ENCODE data around the gene RPS6KA6. TPM values are rescaled to one million over a fixed set of nuclear protein-coding genes. Genes with fewer than 3 reads are reported as not detected.

RPS6KA6 gene
- total and polyA plus RNA-seq, 8 donors = 0.29 to 22.3 (median 1.1) TPM

- DNase-seq = no peak
- H3K4me1 ChIP-seq = no peaks in the 10 kb centered on the region
- TF ChIP-seq CTCF (IDR thresholded peaks at IDR 0.05) = no peak
- no peak for TF ChIP-seq POLR2A (IDR thresholded peaks at IDR 0.05)
- no peak for TF ChIP-seq POLR2AphosphoS5 (IDR thresholded peaks at IDR 0.05)
- TF ChIP-seq EP300 (IDR thresholded peaks at IDR 0.05) = no peak
- WGBS, 5 donors = 43 to 84% (median 70%) methylated on average over 2 of the region's 2 CpGs
- H3K27ac ChIP-seq = no peak overlapping the region
- intact Hi-C loops (cut with DNase I; ENCODE audit: low total_unique reads) = no loop called here
- H3K9me3 ChIP-seq = no peaks in the 10 kb centered on the region
- no peaks in the 10 kb centered on the region for H3K27me3 ChIP-seq
- no peak overlapping the region for H3K4me3 ChIP-seq
- no peaks in the 10 kb centered on the region for H3K36me3 ChIP-seq
Measured at GRCh38 chrX:84133023-84133422, 55.0 kb downstream of the RPS6KA6 start.

DNA sequence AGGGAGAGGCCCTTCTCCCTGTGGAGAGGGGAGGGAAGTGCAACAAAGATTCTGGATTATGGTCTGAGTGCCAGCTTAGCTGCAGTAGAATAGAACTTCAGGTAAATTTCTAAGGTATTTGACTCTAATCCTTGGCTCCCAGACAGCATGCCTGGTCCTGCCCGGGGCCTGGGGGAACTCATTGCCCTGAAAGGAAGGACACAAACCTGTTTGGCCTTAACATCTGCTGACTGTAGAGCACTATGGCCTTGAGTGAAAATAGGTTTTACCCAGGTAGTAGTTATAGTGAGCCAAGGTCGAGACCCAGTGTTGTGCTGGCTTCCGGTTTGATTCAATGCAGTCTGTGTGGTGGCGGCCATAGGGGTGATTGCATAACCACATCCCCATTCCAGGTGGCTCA lies 64.4 kb downstream of the RPS6KA6 start:
- Histone ChIP-seq H3K27me3 (no peaks in the 10 kb centered on the region), H3K9me3 (no peaks in the 10 kb centered on the region), H3K27ac (no peak overlapping the region), H3K36me3 (no peaks in the 10 kb centered on the region), H3K4me3 (no peak overlapping the region), H3K4me1 (no peaks in the 10 kb centered on the region)
- intact Hi-C loops (cut with DNase I; ENCODE audit: low total_unique reads) = no loop called here
- DNase-seq = no peak
- TF ChIP-seq POLR2A (IDR thresholded peaks at IDR 0.05) = no peak
- TF ChIP-seq POLR2AphosphoS5 (IDR thresholded peaks at IDR 0.05) = no peak
- TF ChIP-seq EP300 (IDR thresholded peaks at IDR 0.05) = no peak
- TF ChIP-seq CTCF (IDR thresholded peaks at IDR 0.05) = no peak
- 87 to 100% (median 92%) methylated on average over 4 of the region's 4 CpGs for WGBS, 5 donors

GRCh38 chrX:84118769-84119168 lies 69.2 kb downstream of the RPS6KA6 start:
- no peak overlapping the region for H3K27ac ChIP-seq
- intact Hi-C loops (cut with DNase I; ENCODE audit: low total_unique reads) = no loop called here
- DNase-seq = peak in 1 of 2 donors; percentile 59

GRCh38 chrX:84118315-84118714 lies 69.7 kb downstream of the RPS6KA6 start:
- Histone ChIP-seq H3K36me3 (peaks cover 0 to 6% (median 0%) of the 10 kb centered on the region in 4 donors), H3K4me3 (no peak overlapping the region), H3K4me1 (no peaks in the 10 kb centered on the region), H3K27ac (no peak overlapping the region), H3K27me3 (no peaks in the 10 kb centered on the region), H3K9me3 (no peaks in the 10 kb centered on the region)
- intact Hi-C loops (cut with DNase I; ENCODE audit: low total_unique reads) = no loop called here
- TF ChIP-seq POLR2AphosphoS5 (IDR thresholded peaks at IDR 0.05) (no peak), CTCF (IDR thresholded peaks at IDR 0.05) (no peak), EP300 (IDR thresholded peaks at IDR 0.05) (no peak), POLR2A (IDR thresholded peaks at IDR 0.05) (no peak)
- peak in 1 of 2 donors; percentile 6 for DNase-seq
- WGBS, 5 donors = 59 to 90% (median 75%) methylated on average over 4 of the region's 4 CpGs

More at GRCh38 chrX:84118769-84119168, 69.2 kb downstream of the RPS6KA6 start:
- peaks cover 0 to 6% (median 0%) of the 10 kb centered on the region in 4 donors for H3K36me3 ChIP-seq
- no peaks in the 10 kb centered on the region for H3K4me1 ChIP-seq
- no peaks in the 10 kb centered on the region for H3K27me3 ChIP-seq
- H3K9me3 ChIP-seq = no peaks in the 10 kb centered on the region
- H3K4me3 ChIP-seq = no peak overlapping the region
- TF ChIP-seq CTCF (IDR thresholded peaks at IDR 0.05) (no peak), EP300 (IDR thresholded peaks at IDR 0.05) (no peak), POLR2A (IDR thresholded peaks at IDR 0.05) (no peak), POLR2AphosphoS5 (IDR thresholded peaks at IDR 0.05) (no peak)

Data from stomach (tissue), 9 donors.